ENCODE results near the gene TMEM141. TPM values are rescaled to one million over a fixed set of nuclear protein-coding genes. Genes with fewer than 3 reads are reported as not detected.

TMEM141 gene
- total and polyA plus RNA-seq, 9 donors = 23.4 to 115 (median 64.8) TPM

DNA sequence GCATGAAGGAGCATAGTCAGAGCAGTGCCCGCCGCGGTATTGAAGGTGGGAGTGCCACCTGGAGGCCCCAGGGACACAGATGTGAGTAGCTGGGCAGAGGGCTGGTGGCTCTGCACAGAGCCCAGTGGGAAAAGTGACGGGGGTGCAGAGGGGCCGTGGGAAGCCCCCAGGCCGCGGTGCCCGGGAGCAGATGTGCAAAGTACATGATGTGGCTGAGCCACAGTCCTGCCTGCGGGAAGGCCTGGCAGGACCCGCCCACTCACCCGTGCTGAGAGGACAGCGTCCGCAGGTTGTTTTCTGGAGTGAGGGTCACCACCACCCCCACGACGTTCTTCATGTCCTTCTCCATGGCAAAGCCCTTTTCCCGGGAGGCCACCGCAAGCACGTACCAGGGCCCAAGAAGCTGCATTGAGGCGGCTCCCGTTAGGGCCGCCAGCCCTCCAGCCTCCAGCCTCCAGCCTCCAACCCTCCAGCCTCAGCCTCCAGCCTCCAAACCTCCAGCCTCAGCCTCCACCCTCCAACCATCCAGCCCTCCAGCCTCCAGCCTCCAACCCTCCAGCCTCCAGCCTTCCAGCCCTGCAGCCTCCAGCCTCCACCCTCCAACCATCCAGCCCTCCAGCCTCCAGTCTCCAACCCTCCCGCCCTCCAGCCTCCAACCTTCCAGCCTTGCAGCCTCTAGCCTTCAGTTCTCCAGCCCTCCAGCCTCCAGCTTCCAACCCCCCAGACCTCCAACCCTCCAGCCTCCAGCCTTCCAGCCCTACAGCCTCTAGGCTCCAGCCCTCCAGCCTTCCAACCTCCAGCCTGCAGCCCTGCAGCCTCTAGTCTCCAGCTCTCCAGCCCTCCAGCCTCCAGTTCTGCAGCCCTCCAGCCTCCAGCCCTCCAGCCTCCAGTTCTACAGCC is 43.7 kb upstream of the TMEM141 start:
- H3K4me1 ChIP-seq (ENCODE audit: insufficient read depth) = no peaks in the 10 kb centered on the region
- intact Hi-C loops (cut with DNase I) = no loop called here
- no peak overlapping the region for H3K4me3 ChIP-seq
- H3K27ac ChIP-seq = no peak overlapping the region
- DNase-seq = no peak
- H3K27me3 ChIP-seq = no peaks in the 10 kb centered on the region
- H3K36me3 ChIP-seq = no peaks in the 10 kb centered on the region
- TF ChIP-seq POLR2A (IDR thresholded peaks at IDR 0.05) = no peak
- TF ChIP-seq, protein P1, sequence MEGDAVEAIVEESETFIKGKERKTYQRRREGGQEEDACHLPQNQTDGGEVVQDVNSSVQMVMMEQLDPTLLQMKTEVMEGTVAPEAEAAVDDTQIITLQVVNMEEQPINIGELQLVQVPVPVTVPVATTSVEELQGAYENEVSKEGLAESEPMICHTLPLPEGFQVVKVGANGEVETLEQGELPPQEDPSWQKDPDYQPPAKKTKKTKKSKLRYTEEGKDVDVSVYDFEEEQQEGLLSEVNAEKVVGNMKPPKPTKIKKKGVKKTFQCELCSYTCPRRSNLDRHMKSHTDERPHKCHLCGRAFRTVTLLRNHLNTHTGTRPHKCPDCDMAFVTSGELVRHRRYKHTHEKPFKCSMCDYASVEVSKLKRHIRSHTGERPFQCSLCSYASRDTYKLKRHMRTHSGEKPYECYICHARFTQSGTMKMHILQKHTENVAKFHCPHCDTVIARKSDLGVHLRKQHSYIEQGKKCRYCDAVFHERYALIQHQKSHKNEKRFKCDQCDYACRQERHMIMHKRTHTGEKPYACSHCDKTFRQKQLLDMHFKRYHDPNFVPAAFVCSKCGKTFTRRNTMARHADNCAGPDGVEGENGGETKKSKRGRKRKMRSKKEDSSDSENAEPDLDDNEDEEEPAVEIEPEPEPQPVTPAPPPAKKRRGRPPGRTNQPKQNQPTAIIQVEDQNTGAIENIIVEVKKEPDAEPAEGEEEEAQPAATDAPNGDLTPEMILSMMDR (IDR thresholded peaks at IDR 0.05) = no peak
- TF ChIP-seq EP300 (IDR thresholded peaks at IDR 0.05) = no peak
- 81 to 84% (median 84%) methylated on average over 22 of the region's 22 CpGs for WGBS, 3 donors
- no peaks in the 10 kb centered on the region for H3K9me3 ChIP-seq

DNA sequence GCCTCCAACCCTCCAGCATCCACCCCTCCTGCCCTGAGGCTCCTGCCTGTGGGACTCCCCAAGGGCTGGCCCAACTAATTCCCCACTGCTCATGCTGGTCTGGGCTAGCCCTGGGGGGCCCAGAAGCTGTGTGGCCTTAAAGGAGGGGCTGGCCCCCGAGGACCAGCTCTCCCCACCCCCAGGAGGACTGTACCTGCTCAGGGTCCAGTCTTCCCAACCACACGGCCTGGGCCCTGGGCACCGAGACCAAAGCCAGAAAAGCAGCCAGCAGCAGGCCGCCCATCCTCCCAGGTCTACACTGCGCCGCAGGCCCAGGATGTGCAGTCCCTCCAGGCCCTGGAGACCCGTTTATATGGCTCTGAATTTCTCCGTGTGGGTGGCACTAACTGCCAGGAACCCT is 42.9 kb upstream of the TMEM141 start, which contains the start of gene LCN6:
LCN6 (minus strand) TSS at position 325 of the 400 bp plus-strand sequence; CDS start at position 283, 42 bp downstream.
- intact Hi-C loops (cut with DNase I) = no loop called here
- H3K27ac ChIP-seq = no peak within 1 kb of the TSS
- no peaks in the 10 kb centered on the region for H3K27me3 ChIP-seq
- no peak for DNase-seq
- 72 to 77% (median 73%) methylated on average over 8 of the region's 8 CpGs for WGBS, 3 donors
- TF ChIP-seq, protein P1 (IDR thresholded peaks at IDR 0.05) = no peak
- TF ChIP-seq POLR2A (IDR thresholded peaks at IDR 0.05) (no peak), EP300 (IDR thresholded peaks at IDR 0.05) (no peak)
- no peaks in the 10 kb centered on the region for H3K4me1 ChIP-seq (ENCODE audit: insufficient read depth)
- no peaks in the 10 kb centered on the region for H3K36me3 ChIP-seq
- H3K4me3 ChIP-seq = no peak within 1 kb of the TSS
- no peaks in the 10 kb centered on the region for H3K9me3 ChIP-seq

DNA sequence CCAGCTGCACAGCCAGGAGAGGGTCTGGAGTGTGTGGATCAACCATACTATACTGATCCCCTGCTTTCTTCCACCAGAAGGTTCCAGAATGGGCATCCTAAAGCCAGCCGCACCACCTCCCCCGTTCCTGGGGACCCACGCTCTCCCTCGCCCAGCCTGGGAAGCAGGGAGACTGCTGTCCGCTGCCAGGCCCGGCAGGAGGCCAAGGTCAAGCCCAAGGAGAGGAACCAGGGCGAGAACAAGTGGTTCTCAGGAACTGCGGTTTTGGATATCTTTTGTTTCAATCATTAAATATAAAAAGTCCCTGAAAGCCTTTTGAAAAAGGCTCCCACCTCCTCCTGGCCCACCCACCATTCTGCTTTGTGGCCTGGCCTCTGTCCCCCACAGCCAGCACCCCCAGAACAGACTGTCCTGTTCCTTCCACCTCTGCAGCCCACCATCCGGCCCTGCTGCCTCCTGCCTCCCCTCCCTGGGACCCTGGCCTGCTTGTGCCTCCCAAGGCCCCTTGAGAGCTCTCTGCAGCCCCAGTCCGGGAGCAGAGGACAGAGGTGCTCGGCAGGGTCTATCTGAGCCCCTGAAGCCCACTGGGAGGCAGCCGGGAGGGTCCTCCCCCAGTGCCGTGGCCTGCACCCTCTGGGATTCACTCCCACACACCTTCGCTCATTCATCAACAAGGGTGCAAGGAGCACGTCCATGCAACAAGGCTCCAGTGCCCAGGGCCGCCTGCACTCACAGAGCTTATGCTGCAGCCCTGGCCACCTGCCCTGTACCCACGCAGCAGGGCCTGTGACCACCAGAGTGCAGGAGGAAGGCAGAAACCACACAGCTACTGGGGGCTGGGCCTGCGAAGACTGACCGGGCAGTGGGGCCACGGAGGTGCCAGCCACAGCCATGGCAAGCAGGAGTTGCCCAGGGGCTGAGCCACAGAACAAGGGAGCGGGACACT is 42.2 kb upstream of the TMEM141 start:
- Histone ChIP-seq H3K27ac (no peak overlapping the region), H3K4me1 (ENCODE audit: insufficient read depth) (no peaks in the 10 kb centered on the region)
- DNase-seq = peak in 1 of 5 donors; percentile 65

DNA sequence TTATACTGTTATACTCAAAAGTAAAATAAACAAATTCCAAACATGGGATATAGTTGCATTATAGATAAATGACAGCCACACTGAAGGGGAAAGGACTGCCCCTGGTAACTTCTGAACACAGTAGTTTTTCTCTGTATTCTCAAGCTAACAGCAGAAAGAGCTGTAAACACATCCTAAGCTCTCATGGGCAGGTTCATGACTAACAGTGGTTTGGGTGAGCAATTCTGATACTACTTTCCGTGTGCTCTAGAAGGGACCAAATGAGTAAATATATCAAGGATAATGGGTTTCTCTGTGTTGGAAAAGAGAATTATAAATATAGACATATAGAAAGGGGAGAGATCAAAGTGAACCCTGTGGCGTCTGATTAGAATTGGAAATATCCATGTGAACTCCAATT is 40.6 kb upstream of the TMEM141 start:
- DNase-seq = no peak
- H3K27me3 ChIP-seq = no peaks in the 10 kb centered on the region
- H3K4me3 ChIP-seq = no peak overlapping the region
- 36 to 48% (median 38%) methylated on average over 2 of the region's 2 CpGs for WGBS, 3 donors
- H3K4me1 ChIP-seq (ENCODE audit: insufficient read depth) = no peaks in the 10 kb centered on the region
- TF ChIP-seq, protein P1 (IDR thresholded peaks at IDR 0.05) = no peak
- no peaks in the 10 kb centered on the region for H3K9me3 ChIP-seq
- intact Hi-C loops (cut with DNase I) = no loop called here
- H3K36me3 ChIP-seq = no peaks in the 10 kb centered on the region
- no peak overlapping the region for H3K27ac ChIP-seq

More for the DNA sequence above, 42.2 kb upstream of the TMEM141 start:
- intact Hi-C loops (cut with DNase I) = no loop called here
- TF ChIP-seq POLR2A (IDR thresholded peaks at IDR 0.05) = no peak
- TF ChIP-seq, protein P1 (IDR thresholded peaks at IDR 0.05) = no peak
- no peak for TF ChIP-seq EP300 (IDR thresholded peaks at IDR 0.05)
- Histone ChIP-seq H3K36me3 (no peaks in the 10 kb centered on the region), H3K9me3 (no peaks in the 10 kb centered on the region), H3K27me3 (no peaks in the 10 kb centered on the region), H3K4me3 (no peak overlapping the region)
- 43 to 54% (median 53%) methylated on average over 21 of the region's 21 CpGs for WGBS, 3 donors
